Measurements from ENCODE around the gene SHC3.
A peak's percentile ranks its signal among the peaks of the same experiment; 100 is the strongest.

The SHC3 gene

GRCh38 chr9:89185980-89186379 is 7.4 kb upstream of the SHC3 start:
- DNase-seq, result peak in 1 of 2 experiments; percentile 9

DNA sequence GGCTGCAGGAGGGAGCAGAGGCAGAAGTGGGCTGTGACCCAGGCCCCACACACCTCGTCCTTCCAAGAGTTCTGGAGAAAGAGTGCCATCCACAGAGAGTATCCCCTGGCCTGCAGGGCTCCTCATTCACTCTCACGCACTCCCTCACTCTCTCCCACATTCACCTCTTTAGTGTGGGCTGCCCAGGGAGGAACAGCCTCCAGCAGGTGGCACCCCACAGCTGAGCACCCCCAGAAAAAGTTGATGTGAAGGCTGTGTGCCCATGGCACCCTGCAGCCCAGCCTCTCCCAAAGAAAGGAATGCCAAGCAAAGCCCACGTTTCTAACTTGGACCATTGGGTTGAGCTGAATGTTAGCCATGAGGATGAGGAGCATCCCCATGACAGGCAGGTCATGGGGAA is 4.5 kb upstream of the SHC3 start:
- DNase-seq, result no peak

DNA sequence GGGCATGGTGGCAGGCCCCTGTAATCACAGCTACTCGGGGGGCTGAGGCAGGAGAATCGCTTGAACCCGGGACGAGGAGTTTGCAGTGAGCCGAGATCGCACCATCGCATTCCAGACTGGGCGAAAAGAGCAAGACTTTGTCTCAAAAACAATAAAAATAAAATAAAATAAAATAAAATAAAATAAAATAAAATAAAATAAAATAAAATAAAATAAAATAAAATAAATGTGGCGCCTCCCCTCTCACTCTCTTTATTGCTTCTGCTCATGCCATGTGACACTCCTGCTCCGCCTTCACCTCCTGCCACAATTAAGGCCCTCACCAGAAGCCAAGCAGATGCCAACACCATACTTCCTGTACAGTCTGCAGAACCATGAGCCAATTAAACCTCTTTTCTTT is 3.8 kb upstream of the SHC3 start:
- no peak for DNase-seq

- DNase-seq, result peak; percentile 91 to 96
These were observed 1.5 kb upstream of the SHC3 start for GRCh38 chr9:89179895-89180734.

GRCh38 chr9:89179540-89179894 is 899 bp upstream of the SHC3 start:
- DNase-seq, result peak; percentile 43 to 54

DNA sequence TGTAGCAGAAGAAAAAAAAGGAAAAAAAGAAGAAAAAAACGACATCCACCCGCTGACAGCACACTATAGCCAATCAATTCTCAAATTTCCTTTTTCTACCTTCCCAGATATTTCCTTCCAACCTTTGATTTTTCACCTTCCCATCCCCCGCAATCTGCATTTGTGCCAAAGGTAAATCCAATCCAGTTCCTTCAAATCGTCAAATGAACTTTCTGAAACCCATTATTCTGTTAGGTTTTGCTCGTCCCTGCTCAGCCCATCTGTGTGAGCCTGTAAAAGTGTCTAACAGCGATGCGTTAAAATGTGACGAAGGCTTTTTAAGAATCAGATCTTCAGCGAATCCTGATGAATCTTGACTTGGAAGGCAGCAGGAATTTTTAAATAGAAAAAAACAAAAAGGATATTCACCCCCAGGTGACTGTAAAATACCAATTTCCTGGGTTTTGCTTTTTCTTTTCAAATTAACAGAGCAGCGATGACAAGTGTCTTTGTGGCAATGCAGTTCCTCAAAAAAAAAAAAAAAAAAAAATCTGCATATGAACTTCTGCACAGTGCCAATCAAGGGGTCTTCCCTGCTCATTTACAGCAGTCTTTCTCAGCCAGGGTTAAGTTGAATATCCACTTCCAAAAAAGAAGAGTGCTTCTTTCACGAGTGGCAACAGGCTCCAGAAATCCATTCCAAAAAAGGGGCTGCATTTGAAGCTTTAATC is 367 bp upstream of the SHC3 start:
- DNase-seq, result peak in 1 of 2 experiments; percentile 4

DNA sequence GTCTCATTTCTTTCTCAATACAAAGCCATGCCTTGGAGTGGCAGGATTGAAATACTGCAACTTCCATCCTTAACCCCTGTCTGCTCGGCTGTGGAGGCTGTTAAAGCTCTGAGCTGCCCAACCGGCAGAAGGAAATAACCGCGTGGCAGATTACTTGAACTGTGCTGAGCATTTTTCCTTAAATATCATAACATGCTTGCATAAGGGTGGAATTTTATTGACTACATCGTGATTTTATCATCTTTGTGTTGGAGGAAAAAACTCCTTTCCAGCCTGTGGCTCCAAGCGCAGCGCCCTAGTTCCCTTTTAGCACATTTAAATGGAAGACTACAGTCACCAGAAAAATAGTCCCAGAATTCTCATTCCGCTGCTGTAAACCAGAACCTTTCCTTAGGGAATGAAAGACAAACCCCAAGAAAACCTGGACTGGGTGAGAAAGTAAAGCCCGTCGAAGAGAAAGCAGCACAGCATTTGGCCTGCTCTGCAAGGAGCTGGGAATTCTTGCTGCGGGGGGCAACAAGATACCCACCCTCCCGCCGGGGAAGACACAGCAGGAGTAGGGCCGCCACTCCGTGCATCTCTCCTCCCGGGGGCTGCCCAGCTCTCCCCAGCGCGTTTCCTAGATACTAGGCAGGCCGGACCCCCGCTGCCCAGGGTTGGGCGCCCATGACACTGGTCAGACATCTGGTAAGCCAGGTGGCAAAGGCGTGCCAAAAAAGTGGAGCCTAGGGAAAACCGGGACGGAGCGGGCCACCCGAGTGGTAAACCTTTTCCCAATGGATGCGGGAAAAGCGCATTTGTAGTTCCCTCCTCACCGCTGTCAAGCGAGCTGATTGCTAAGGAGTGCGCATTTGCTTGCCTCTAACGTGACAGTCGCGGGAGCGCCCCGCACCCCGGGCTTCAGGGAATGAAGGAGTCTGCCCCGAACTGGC is 1.3 kb downstream of the SHC3 start:
- DNase-seq, result no peak

- DNase-seq, result no peak
These were observed 2.8 kb downstream of the SHC3 start for GRCh38 chr9:89175828-89176261.

DNA sequence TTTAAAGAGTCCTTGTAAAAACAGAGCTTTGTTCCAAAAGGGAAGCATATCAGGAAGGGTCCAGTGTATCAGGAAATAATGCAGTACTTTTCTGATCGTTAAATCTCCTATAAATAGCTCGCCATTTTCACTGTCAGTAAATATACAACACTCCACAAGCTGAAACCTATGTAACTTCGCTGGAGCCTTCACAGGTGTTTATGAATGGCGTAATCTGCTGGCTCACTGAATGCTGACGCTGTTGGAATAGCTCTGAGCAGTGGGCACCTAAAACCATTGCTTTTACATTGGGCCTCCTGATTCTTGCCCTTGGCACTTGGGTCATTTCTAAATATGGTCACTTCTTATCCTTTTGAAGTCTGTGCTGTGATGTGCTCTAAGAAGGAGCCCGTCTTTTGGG is 4.3 kb downstream of the SHC3 start:
- DNase-seq, result no peak

DNA sequence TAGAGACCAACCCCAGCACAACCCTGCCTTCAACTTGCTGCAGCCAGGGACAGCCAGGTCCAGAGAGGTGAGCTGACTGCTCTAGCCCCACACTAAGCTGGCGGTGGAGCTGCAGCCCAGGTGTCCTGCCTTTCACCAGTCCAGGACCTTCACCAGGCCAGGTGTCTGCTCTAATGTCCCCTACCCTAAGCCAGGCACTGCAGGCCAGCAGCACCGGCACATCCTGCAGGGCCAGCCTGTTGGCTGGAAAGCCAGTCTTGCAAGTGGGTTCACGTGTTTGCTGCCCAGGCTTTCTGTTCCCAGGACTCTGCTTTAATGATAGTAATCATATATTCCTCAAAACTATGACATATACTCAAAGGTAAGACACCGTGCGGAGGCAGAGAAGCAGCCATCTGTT is 5.5 kb downstream of the SHC3 start:
- DNase-seq, result no peak

DNA sequence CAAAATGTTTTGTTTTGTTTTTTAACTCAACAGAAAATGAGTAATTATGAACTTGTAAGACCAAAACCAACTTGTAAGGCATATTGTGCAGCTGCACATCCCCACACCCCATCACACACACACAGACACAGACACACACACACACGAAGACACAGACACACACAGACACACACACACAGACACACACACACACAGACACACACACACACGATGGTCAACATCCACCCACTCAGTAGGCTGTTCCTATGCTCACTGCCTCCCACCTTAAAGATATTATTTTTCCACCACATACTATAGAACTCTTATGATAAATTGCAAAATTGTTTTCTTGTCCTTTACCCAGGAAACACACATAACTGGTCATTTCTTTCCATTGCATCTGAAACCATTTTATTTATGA is 6.2 kb downstream of the SHC3 start:
- no peak for DNase-seq

DNA sequence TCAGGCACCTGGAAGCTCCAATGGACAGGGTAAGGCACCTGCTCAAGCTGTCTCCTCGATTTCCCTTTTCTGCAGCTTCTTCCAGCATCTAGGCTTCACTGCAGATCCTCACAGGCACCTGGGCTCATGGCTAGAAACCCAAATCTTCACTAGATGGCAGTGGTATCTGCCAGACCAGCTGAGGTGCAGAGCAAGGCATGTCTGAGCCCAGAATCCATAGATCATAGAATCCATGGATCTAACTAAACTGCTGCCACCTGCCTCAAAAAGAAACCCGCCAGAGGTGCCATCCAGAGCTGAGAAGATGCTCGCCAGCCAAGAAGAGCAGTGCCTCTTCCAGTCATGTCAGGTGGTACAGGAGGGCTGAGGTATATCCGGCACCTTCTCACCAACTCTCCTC is 6.9 kb downstream of the SHC3 start:
- DNase-seq, result no peak

- no peak for DNase-seq
These were observed 7.4 kb downstream of the SHC3 start for GRCh38 chr9:89171231-89171630.

DNA sequence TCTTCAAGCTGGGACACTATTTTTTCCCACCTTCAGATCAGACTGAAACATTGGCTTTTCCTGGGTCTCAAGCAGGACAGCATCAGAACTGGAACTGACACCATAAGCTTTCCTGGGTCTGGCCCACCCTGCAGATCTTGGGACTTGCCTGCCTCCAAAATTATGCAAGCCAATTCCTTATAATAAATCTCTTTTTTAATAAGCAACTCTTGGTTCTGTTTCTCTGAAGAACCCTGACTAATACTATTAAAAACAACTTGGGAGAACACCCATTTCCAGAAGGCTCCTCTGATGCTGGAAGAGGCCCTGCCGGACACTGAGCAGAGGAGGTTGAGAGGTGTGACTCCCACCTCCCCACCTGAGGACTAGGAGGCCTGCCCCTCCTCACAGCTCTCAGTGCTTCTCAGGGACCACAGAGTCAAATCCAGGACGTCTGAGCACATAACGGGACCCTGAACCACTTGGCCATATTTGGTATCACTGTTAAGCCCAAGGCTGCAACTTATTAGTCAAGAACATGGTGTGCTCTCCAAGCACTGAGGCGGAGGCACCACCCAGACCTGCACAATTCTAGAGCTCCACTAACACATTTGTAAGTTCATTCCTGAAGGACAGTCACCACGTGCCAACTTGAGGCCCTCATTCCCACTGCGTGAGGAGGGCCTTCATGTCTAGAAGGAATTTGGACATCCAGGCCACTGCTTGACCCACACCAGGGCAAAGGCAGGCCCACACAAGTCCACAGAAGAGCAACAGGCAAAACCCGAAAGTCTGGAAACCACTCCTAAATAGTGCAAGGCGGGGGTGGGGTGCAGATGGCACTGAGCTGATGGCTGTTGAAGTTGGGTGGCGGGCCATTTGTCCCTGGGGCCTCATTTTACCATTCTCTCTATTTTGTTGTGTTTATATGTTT is 9.5 kb downstream of the SHC3 start:
- DNase-seq, result no peak

DNA sequence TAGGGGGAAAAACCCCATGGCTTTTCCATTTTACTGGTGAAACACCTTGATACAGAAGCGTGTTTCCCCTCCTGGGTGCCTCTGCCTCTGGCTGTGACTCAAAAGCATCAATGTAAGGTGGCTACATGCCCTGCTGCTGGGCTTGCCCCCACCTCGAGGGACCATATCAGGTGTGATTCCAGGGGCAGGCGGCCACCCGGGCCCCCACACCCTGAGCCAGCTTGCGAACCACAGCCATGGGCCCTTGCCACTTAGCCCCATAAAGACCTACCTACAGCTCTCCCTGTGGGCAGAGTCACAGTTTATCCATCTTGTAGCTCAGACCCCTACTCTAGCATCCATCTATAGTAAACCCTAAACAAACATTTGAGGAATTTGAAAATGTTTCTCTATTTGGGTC is 10.8 kb downstream of the SHC3 start:
- no peak for DNase-seq

GRCh38 chr9:89166852-89167251 is 11.8 kb downstream of the SHC3 start:
- no peak for DNase-seq

DNA sequence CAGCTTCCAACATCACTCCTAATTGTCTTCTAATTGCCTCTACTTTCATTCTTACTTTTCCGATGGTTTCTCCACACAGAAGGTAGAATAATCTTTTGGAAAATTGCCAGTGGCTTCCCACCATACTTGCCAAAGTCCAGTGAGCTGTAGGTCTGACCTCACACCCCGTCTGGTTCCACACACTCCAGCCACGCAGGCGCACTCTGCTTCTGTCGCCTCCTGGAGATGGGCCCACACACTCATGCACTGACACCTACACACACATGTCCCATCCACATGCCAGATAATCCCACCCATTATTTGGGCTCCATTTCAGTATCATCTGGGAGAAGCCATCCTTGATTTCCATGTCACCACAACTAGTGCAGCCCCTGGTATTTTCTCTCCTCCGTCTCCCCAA is 12.7 kb downstream of the SHC3 start:
- no peak for DNase-seq

- no peak for DNase-seq
These were observed 13.3 kb downstream of the SHC3 start for GRCh38 chr9:89165341-89165740.

DNA sequence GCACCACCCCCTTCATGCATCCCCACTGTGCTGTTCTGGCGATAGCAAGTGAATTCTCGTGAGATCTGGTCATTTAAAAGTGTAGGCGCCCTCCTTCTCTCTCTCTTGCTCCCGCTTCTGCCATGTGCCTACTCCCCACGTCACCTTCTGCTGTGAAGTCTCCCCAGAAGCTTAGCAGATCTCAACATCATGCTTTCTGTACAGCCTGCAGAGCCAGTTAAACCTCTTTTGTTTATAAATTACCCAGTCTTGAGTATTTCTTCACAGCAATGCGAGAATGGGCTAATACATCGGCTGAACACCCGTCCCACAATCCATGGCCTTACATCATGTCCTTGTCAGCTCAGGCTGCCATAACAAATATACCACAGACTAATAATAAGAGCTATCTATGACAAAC is 17.4 kb downstream of the SHC3 start:
- DNase-seq, result no peak

GRCh38 chr9:89160806-89161205 is 17.8 kb downstream of the SHC3 start:
- no peak for DNase-seq

DNA sequence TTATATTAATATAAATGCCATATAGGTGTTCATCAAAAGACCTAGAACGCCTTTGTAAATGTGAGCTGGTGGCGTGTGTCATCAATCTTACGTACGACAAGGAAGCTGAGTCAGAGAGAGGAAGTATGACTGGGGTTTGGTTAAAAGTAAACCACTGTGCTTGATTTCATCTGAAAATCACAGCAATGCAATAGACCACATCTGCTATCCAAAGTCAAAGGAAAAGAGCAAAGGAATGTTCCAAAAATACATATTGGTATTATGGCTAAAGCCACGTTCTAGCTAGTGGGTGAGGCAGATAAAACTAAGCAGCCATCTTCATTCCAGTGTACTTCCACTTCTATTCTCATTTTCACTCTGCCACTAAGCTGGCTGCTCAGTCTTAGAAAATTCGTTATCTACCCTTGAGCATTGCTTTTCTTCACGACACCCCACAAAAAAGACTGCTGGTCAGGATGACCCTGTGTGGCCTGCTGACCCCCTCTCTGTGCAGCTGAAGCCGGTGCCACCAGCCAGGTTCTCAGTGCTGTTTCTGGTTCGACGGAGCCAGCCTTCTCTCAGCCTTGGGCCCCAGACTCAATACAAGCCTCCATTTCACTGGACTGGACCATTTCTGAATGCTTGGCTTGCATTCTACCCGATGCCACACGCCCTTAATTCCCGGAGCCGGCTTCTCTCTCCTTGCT is 23.8 kb downstream of the SHC3 start:
- peak; percentile 54 to 57 for DNase-seq

- DNase-seq, result no peak
These were observed 24.4 kb downstream of the SHC3 start for GRCh38 chr9:89154218-89154617.

All from Kasumi-1 (cell line).